ENCODE data around the gene DAP. TPM values are rescaled to one million over a fixed set of nuclear protein-coding genes. Genes with fewer than 3 reads are reported as not detected.

DAP gene
- total RNA-seq, 1 experiment from 2014 or later: 106 TPM

- no peak overlapping the region for H3K4me3 ChIP-seq (ENCODE audit: low read length)
- no peaks in the 10 kb centered on the region for H3K9me2 ChIP-seq (replicated peaks; ENCODE audit: low read length)
- no TSS peak for BruUV-seq (replicated peaks)
- H3K27ac ChIP-seq (ENCODE audit: low read length): no peak overlapping the region
- no peak overlapping the region for H3K9ac ChIP-seq (ENCODE audit: low read length)
- intact Hi-C loops (cut with micrococcal nuclease): no loop called here
- no peak for DNase-seq
- no peaks in the 10 kb centered on the region for H3K4me1 ChIP-seq (ENCODE audit: insufficient read depth, low read length)
- no peaks in the 10 kb centered on the region for H3K9me3 ChIP-seq (ENCODE audit: low read length)
- POLR2A ChIA-PET (ENCODE audit: unreplicated experiment): no interaction called here
- no peaks in the 10 kb centered on the region; the same call in none of the 2 replicates for H3K79me2 ChIP-seq (ENCODE audit: low read length)
- H2AFZ ChIP-seq (ENCODE audit: low read length): no peak overlapping the region
- peaks cover 82% of the 10 kb centered on the region for H3K36me3 ChIP-seq (ENCODE audit: low read depth, low read length)
- H4K20me1 ChIP-seq (ENCODE audit: low read length): 0 out of 2 replicates have a peak, but pooled peaks cover 10% of the 10 kb centered on the region
- H3F3A ChIP-seq (ENCODE audit: low read length, unreplicated experiment): no peaks in the 10 kb centered on the region
- H3K27me3 ChIP-seq (ENCODE audit: low read length): no peaks in the 10 kb centered on the region
- CTCF ChIA-PET: no interaction called here
- ATAC-seq: no peak
- no peak for TF ChIP-seq EZH2phosphoT487 (IDR thresholded peaks at IDR 0.05; ENCODE audit: borderline replicate concordance, low read length)
- TF ChIP-seq EZH2 (IDR thresholded peaks at IDR 0.05; ENCODE audit: low read length, unreplicated experiment): no peak
- TF ChIP-seq CTCF (conservative IDR thresholded peaks at IDR 0.05; ENCODE audit: low read depth, low read length): no peak
- no peak overlapping the region for H3K4me2 ChIP-seq (ENCODE audit: low read length)
Measured at GRCh38 chr5:10682801-10683525, 78.1 kb downstream of the DAP start.

- no TSS peak for BruUV-seq (replicated peaks)
- Histone ChIP-seq H3K36me3 (ENCODE audit: low read depth, low read length) (peaks cover 87% of the 10 kb centered on the region), H3K9me2 (replicated peaks; ENCODE audit: low read length) (no peaks in the 10 kb centered on the region), H4K20me1 (ENCODE audit: low read length) (0 out of 2 replicates have a peak, but pooled peaks cover 10% of the 10 kb centered on the region), H3K27me3 (ENCODE audit: low read length) (no peaks in the 10 kb centered on the region), H3K4me1 (ENCODE audit: insufficient read depth, low read length) (no peaks in the 10 kb centered on the region), H2AFZ (ENCODE audit: low read length) (no peak overlapping the region), H3K79me2 (ENCODE audit: low read length) (no peaks in the 10 kb centered on the region; the same call in none of the 2 replicates), H3K4me3 (ENCODE audit: low read length) (no peak overlapping the region), H3K4me2 (ENCODE audit: low read length) (no peak overlapping the region), H3K27ac (ENCODE audit: low read length) (no peak overlapping the region), H3K9ac (ENCODE audit: low read length) (no peak overlapping the region), H3F3A (ENCODE audit: low read length, unreplicated experiment) (no peaks in the 10 kb centered on the region), H3K9me3 (ENCODE audit: low read length) (no peaks in the 10 kb centered on the region)
- POLR2A ChIA-PET (ENCODE audit: unreplicated experiment): no interaction called here
- TF ChIP-seq CTCF (conservative IDR thresholded peaks at IDR 0.05; ENCODE audit: low read depth, low read length): no peak
- no peak for DNase-seq
- intact Hi-C loops (cut with micrococcal nuclease): no loop called here
- CTCF ChIA-PET: no interaction called here
- no peak for ATAC-seq
Measured at GRCh38 chr5:10681731-10682679, 79.0 kb downstream of the DAP start.

Measured in PC-3 (cell line).